ENCODE measurements around the gene FAM131B.
A peak's percentile ranks its signal among the peaks of the same experiment; 100 is the strongest.

FAM131B gene

DNA sequence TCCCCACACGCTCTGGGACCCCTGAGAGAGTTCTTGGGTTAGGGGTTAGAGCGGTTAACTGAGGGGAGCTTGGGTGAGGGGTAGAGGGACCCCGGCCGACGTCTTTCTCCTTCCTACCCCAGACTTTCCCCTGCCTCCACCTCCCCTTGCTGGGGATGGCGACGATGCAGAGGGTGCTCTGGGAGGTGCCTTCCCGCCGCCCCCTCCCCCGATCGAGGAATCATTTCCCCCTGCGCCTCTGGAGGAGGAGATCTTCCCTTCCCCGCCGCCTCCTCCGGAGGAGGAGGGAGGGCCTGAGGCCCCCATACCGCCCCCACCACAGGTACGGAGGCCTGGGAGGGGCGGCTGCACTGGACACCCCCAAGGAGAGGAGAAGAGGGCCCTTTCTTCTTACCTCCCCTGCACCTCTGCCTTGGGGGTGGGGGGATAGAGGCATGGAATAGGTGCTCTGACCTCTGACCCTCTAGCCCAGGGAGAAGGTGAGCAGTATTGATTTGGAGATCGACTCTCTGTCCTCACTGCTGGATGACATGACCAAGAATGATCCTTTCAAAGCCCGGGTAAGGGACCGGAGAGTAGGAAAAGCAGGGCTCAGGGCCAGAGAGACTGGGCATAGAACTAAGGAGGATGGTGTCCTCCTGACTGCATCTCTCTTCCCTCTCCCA is 19.7 kb upstream of the FAM131B start:
- no peak for DNase-seq (ENCODE audit: low read depth)

DNA sequence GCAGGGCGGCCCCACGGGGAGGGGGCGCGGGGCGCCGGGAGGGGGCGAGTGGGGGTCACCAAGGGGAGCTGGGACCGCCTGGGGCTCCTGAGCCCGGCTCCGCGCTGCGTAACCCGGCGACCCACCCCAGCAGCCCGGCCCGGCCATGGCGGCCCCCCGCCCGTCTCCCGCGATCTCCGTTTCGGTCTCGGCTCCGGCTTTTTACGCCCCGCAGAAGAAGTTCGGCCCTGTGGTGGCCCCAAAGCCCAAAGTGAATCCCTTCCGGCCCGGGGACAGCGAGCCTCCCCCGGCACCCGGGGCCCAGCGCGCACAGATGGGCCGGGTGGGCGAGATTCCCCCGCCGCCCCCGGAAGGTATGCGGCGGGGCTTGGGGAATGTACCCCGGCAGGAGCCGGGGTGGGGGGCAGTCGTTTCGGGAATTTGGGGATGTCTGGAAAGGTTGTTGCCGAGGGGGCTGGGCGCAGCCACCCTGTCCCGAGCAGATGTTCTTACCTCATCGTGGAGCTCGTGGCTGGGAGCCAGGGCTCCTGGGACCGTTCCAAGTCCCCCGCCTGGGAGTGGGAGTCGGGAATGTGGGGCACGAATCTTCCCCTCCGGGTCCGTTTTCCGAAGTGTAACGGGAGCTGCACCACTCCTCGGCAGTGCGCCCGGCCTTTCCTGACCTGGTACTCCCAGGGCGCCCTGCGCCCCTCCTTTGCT is 19.1 kb upstream of the FAM131B start:
- no peak for DNase-seq (ENCODE audit: low read depth)

DNA sequence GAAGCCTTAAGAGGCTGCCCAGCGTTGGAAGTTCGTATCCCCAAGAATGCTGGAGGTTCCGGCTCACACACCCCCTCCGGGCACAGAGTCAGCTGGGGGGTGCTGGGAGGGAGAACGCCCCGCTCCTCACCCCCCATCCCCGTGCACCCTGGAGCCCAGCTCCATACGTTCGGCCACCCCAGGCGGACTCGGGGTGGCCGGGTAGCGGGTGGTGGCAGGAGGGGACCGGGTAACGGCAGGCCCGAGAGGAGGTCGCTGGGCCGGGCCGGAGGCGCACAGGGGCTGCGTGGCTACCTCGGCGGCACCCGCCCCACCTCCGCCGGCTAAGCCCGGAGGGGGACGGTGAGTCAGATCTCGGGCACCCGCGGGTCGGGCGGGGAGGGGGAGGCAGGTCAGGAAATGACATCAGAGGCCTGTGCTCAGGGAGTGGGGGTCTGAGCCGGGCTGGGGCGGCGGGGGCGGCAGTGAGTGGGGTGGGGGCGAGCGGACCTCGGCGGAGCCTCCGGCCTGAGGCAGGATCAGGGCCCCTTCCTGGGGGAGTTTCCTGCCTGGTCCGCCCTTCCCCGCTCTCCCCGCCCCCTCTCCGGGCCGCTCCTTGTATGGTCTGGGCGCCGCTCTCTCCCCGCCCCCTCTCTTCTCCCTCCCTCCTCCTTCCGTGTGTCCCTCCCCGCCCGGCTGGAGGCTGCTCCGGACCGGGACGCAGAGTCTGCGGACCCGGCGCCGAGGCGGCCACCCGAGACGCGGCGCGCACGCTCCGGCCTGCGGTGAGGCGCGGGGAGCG is 18.3 kb upstream of the FAM131B start, which contains the start of gene ZYX:
Gene ZYX, plus strand, starts transcription at position 700 of the 781 bp plus-strand sequence. CDS start 227 bp downstream, outside the sequence.
- DNase-seq (ENCODE audit: low read depth) = peak; percentile 84

DNA sequence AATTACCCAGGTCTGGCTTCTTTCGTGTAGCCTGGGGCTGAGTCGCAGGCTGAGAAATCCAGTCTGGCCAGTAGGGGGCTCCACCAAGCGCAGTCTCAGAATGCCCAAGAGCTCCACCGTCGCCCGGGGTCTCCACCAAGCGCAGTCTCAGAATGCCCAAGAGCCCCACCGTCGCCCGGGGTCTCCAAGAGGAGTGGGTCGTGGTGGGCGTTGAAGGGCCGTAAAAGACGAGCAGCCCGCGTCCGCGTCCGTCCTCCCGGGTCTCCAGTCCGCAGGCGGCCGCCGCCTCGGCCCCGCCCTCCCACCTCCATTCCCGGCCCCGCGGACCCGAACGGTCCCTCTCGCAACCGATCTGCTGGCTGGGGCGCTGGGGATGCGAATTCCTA is 17.7 kb upstream of the FAM131B start:
- DNase-seq (ENCODE audit: low read depth) = peak; percentile 84

DNA sequence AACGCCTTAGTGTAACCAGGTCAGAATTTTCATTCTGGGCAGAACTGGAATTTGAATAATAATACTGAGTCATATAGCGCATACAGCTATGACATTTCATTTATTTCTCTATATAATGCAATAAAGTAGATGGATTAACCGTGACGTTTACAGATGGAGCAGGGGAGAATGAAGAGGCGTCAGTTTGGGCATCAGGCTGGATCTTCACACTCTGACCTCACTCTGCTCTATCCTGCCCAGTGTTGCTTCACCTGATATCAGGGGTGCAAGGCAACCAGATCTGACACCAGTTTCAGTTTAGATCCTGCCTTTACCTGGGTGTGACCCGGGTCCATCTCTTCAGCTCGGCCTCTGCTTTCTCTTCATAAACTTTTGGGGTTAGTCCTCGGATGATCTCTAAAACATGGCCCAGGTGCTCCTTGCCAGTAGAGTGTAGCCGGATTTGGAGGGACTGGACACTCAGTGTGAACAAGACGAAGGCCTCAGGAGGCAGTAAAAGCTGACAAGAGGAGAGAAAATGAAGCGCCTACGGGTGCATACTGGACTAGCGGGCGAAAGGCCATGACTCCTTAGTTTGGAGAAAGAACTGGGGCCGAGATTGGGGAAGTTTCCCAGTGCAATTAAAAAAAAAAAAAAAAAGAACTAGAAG is 17.2 kb upstream of the FAM131B start:
- no peak for DNase-seq (ENCODE audit: low read depth)

DNA sequence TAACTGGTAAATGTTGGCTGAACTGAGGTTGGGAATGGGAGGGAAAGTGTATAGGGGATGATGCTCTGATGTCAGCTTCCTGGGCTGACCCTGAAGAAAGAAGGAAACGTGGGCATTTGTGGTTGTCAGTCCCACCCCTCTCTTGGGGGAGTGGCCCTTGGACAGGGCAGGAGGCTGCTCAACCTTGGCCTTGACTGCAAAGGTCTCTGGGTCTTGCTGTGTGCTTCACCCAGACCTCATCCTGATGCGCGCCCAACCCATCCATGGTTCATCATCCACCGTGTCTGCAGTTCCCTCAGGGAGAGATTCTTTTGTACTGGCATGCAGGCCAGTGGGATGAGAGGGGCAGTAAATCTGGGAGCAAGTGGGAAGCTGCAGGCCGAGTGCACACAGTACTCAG is 13.9 kb upstream of the FAM131B start:
- no peak for DNase-seq (ENCODE audit: low read depth)

GRCh38 chr7:143375298-143376034 is 13.0 kb upstream of the FAM131B start:
- no peak for DNase-seq (ENCODE audit: low read depth)

GRCh38 chr7:143374561-143374960 is 12.0 kb upstream of the FAM131B start:
- no peak for DNase-seq (ENCODE audit: low read depth)

GRCh38 chr7:143373255-143373794 is 10.8 kb upstream of the FAM131B start:
- no peak for DNase-seq (ENCODE audit: low read depth)

- DNase-seq (ENCODE audit: low read depth) = peak; percentile 52
These were observed 9.6 kb upstream of the FAM131B start for GRCh38 chr7:143372070-143372469.

DNA sequence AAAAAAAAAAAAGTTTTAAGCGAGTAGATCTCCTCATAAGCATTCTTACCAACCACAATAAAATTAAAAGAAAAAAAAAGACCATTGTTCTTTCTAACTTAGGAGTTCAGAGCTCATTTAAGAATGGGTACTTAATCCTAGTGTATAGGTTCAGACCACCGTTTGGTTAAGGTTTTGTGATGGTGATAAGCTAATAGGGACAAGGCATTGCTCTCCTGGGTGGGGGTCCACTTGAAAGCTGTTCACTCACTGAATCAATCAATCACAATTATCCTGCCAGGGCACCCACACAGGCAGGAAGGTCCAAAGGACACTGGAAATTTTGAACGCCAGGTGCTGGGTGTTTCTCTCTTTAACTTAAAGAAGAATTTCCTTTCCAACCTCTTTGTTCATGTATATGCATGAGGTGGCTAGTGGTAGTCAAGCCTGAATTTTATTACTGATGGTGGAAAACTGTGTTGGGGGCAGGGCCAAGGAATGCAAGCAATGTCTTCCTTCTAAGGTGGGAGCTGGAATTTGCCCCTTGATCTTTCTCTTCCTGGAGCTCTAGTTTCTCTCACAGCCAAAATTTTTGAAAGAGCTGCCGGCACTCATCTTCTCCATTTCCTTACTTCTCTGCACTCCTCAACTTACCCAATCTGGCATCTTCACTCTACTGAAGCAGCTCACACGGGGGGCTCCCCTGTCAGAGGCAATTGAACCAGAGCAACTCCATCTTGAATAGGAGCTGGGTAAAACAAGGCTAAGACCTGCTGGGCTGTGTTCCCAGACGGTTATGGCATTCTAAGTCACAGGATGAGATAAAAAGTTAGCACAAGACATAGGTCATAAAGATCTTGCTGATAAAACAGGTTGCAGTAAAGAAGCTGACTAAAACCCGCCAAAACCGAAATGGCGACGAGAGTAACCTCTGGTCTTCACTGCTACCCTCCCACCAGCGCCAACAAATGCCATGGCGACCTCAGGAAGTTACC is 7.5 kb upstream of the FAM131B start:
- DNase-seq (ENCODE audit: low read depth) = no peak

DNA sequence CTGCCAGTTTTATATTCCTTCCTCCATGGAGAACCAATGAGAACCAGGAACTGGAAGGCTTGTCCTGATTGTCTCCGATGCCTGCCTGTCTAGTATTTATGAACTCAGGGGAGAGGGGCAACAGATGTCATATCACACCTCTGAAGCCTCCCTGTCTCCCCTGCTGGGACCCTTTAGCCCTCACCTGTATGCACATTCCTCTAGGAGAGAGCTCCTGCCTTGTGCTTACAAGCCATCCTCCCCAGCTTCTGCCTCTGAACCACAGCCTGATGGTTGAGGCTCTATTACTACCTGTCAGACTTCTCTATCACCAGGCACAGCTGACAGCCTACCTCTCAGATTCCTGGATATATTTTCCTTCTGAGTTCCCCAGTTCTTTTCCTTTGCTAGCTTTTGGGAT is 5.9 kb upstream of the FAM131B start:
- DNase-seq (ENCODE audit: low read depth) = no peak

- no peak for DNase-seq (ENCODE audit: low read depth)
These were observed 5.5 kb upstream of the FAM131B start for GRCh38 chr7:143367972-143368371.

DNA sequence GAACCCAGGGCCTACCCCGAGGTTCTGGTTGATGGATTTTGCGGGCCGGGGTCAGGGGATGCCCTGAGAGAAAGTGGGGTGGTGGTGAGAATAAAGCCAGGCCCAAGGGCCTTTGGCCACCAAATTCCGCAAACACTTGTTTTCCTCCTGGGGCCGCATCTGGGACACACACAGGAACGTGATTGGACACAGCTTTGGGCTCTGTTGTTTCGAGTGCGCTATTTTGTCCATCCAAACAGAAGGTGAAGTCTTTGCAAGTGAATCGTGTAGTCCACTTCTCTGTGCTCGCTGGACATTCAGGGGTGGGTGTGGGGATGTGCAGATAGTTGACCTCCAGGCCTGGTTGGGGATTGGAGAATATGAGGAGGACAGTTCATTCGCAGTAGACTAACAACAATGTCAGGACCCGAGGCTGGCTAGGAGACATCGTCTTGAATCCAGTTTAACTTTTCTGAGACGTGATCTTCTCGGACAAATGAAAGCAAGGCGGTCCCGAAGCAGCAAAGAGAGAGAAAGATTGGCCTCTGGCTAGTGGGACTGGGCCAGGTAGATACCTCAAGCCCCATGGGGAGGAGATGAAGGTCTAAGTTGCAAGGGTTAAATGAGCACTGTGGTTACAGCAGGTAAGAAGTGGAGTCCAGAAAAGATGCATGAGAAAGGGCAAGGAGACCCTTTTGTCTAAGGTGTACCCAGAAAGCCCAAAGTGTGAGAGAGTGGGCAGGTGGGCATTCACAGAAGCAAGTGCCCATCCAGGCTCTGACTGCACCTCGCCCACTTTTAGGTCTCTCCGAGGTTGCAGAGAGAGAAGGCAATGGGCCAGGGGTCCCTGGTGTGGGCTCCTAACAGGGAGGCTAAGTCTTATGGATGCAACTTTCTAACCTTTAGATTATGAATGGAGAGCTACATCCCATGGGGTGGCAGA is 764 bp upstream of the FAM131B start:
- no peak for DNase-seq (ENCODE audit: low read depth)

GRCh38 chr7:143361552-143362130 is 872 bp downstream of the FAM131B start:
- DNase-seq (ENCODE audit: low read depth) = no peak

- DNase-seq (ENCODE audit: low read depth) = no peak
These were observed 1.5 kb downstream of the FAM131B start for GRCh38 chr7:143360788-143361551.

DNA sequence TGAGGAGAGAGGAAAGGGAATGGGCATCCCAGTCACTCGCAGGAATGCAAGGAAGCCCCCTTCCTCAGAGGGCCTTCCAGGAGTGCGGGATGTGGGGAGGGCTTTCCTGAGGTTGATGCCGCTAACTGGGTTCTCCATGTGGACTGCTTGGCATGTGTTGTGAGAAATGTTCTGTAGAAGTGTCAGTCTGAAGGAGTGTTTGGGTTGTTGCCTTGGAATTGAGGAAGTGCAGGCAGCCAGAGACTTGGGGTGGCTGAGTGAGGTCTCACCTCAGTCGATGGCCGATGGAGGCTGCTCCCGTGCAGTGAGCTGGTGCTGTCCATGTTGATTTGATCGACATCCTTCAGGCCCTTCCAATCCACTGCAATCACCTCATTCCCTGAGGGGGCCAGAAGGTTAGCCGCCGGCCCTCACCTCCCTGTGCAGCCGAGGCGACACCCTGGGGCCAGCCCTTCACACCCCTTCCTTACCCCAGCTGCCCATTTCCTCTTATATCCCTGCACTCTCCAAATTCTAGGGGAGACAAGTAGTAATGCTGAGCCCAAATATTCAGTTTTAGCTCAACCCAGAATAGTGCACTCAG is 2.7 kb downstream of the FAM131B start:
- DNase-seq (ENCODE audit: low read depth) = no peak

DNA sequence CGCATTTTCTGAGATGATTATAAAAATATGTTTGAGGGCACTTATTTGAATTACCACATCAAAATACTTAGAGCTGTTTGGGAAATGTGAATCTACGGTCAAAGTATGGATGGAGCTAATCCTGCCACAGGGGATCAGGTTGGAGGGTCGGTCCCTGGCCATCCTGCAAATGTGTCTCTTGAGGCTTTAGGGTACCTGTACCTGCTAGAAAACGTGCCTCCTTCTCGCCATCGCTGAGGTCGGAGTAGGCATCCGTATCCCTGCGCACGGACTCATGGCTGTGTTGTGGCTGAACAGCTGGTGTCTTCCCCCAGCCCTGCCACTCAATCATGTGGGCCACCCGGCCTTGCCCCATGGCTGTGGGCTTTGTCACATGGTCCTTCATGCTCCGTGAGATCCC is 3.9 kb downstream of the FAM131B start:
- no peak for DNase-seq (ENCODE audit: low read depth)
